NCI-H2196 (cell line): Measurements from ENCODE around the gene SLC49A4.

Source experiments
- DNase-seq: peaks from one replicate; lab custom pipeline; 2025; ENCODE audit not compliant: unreplicated experiment; lab: John Stamatoyannopoulos, UW

The SLC49A4 gene

DNA sequence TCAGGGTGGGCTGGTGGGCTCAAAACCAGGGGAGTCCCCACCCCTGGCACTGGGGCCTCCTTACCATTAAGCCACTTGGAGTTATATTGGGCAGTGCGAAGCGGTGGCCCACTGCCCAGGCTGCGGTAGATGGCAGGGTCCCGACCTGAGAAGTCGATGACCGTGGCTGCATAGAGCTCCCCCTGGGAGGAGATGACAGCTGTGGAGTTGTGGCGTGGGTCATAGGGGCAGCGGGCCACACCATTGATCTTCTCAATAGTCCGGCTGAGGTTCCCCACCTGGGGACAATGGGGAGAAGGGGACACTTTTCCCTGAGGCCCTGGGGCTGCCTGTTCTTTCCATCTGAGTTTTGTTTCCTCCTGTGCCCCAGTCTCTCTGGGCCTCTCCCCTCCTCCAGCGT is 132.9 kb downstream of the SLC49A4 start:
- DNase-seq, result no peak

DNA sequence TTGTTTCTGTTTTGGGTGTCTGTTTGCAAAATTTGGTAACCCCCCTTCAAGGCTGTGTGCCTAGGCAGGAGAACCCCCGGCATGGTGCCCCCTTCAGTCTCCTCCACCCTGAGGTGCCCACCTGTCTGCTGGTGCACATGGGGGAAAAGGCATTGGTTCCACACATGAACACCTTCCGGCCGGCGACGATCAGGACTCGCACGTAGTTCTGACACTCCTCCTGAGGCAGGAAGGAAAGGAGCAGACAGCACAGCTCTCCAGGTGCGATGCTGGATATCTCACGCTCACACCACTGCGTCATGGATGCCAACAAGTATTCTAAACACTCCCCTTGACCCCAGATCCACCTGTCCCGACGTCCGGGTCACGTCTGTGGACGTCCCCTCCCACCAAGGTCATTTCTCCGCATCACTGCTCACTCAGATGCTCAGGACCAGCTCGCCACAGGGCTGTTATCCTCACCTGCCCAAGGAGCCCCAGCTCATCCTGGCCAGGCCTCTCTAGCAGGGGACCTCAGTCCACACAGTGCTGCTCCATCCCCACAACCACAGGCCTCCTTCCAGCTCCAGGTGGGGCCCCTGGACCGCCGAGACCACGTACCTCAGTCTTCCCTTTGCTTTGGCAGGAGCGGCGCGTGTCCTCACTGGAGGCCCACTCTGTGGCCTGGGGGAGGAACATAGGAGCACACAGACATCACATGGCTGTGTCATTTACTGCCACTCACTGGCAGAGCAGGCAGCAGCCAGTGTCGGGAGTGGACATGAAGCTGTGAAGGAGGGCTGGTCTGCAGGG is 133.7 kb downstream of the SLC49A4 start:
- no peak for DNase-seq

DNA sequence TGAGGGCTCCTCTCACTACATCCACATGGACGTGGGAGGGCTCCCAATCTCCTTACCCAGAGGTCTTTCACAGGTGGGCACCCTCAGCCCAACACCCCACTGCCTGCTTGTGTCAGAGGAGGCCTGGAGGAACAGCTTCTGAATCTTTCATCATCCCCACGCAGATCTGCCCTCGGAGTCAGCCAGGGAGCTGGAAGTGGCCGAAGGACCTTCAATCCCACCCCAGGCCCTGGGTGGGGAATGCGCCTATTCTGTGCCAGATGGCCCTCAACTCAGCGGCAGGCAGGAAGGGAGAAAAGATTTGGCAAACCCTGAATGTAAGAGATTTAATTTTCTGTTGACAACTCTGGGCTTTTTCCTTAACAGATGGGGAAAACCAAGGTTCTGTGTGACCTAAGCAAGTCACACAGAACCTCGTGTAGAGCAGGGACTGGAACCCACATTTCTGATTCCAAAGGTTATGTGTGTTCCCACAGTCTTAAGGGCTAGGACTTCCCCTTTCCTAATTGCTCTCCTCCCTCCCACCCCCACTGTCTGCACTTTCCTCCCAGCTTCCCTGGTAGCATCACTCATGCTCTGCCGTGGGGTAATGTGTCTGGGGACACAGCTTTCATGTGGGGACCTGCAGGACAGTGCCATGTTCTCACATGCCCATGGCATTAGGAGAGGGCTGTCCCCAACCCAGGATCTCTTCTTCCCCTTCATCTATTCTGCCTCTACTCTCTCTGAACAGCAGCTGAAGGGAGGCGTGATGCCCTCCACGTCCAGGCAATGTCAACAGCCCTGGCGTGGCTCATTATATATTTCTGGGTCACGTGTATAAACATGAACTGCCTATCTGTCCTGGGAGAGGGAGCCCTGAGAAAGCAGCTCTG is 134.6 kb downstream of the SLC49A4 start:
- no peak for DNase-seq

DNA sequence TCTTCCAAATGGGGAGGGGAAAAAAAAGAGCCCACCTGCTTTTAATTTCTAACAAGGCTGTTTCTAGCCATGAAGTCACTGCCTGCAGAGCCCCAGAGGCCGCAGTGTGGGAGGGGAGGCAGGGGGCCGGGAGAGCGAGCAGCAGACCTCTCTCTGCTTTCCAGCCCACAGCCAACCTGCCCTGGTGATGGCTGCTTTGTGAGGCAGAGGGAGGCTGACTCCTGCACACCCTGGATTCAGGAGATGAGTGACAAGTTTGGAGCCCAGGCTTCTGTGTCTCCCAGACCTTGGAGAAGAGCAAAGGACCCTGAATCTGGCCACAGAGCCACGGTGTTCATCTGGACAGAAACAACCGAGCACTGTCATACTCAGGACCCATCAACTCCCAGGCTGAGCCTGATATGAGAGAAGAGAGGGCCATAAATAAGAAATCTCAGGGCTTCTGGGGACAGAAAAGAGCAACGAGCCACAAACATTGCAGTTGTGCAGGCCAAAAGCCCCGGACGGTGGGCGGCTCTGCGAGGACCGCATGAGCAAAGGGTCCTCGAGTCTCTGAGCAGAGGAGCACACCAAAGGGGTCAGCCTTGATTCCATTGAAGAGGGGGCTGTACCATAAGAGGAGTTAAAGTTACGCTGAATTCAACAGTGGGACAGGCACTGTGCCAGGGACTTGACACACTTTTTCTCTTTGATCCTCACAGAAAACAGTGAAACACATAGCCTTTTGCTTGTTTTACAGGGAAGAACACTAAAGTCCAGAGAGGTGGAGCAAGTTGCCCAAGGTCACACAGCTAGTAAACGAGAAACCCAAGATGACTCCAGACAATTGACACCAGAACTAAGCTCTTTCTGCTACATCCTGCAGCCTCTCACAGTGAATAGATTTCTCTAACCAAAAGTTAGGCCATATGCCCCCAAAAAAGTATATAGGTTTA is 135.5 kb downstream of the SLC49A4 start:
- no peak for DNase-seq
